Measurements from ENCODE around the gene PRDM5.

DNA sequence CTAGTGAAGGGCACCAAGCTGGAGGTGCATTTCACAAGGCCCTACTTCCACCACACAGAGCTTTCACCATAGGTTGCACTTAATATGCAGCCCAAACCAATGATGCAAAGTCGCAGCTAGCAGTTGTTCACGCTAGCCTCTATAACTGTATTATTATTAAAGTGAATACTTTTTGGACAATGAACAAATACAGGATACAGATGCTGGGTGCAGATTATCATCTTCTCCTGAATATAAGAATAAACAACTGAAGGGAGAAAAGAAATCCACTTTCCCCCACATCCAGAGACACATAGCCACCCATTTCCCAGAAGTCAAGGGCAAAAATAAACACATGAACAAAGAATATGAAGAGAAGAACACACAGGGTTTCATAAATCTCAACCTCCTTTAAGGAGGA lies 107.2 kb downstream of the PRDM5 start:
- TF ChIP-seq, protein P1, sequence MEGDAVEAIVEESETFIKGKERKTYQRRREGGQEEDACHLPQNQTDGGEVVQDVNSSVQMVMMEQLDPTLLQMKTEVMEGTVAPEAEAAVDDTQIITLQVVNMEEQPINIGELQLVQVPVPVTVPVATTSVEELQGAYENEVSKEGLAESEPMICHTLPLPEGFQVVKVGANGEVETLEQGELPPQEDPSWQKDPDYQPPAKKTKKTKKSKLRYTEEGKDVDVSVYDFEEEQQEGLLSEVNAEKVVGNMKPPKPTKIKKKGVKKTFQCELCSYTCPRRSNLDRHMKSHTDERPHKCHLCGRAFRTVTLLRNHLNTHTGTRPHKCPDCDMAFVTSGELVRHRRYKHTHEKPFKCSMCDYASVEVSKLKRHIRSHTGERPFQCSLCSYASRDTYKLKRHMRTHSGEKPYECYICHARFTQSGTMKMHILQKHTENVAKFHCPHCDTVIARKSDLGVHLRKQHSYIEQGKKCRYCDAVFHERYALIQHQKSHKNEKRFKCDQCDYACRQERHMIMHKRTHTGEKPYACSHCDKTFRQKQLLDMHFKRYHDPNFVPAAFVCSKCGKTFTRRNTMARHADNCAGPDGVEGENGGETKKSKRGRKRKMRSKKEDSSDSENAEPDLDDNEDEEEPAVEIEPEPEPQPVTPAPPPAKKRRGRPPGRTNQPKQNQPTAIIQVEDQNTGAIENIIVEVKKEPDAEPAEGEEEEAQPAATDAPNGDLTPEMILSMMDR (IDR thresholded peaks at IDR 0.05), result no peak
- no peak for TF ChIP-seq POLR2A (IDR thresholded peaks at IDR 0.05)
